Central memory CD4-positive, alpha-beta T cell (primary cell): ENCODE results near the gene TNFAIP8.
"Not testable (repeated sequence)": the region's sequence is repeated elsewhere in the genome, so short reads cannot be mapped to it uniquely, and the experiment has no call there.

Experiments used
- DNase-seq: peaks from one replicate; pipeline ENCODE4 v3.0.0; 2022

TNFAIP8 gene

DNA sequence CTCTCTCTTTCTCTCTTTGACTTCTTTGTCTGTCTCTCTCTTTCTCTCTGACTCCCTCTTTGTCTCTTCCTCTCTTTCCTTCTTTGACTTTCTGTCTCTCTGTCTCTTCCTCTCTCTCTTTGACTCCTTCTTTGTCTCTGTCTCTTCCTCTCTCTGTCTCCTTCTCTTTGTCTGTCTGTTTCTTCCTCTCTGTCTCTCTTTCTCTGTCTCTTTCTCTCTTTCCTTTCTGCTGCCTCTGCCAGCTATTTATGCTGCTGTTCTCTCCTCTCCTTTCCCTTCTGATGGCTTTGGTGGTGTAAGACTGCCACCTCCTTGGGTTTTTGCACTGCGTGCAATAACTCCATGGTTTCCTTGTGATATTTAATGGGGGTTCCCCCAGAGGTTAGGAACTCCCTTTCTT is 72.3 kb downstream of the TNFAIP8 start:
- not testable (repeated sequence) for DNase-seq

DNA sequence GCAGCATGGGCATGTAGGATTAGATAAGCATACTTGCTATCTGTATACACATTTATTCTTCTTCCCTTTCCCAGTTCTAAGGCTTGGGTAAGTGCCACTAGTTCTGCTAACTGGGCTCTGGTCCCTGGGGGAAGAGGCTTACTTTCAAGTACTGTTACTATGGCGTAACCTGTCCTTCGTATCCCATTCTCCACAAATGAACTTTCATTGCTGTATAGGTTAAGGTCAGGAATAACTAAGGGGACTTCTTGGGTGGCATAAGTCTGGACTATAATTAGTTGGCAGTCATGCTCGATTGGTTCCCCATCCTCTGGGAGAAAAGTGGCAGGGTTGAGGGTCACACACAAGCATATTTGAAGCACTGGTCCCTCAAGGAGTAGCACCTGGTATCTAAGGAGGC is 72.8 kb downstream of the TNFAIP8 start:
- DNase-seq: not testable (repeated sequence)

DNA sequence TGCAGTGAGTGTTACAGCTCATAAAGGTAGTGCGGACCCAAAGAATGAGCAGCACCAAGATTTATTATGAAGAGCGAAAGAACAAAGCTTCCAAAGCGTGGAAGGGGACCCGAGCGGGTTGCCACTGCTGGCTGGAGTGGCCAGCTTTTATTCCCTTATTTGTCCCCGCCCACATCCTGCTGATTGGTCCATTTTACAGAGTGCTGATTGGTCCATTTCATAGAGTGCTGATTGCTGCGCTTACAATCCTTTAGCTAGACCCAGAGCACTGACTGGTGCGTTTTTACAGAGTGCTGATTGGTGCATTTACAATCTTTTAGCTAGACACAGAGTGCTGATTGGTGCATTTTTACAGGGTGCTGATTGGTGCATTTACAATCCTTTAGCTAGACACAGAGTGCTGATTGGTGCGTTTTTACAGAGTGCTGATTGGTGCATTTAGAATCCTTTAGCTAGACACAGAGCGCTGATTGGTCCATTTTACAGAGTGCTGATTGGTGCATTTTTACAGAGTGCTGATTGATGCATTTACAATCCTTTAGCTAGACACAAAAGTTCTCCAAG is 76.9 kb downstream of the TNFAIP8 start:
- DNase-seq: not testable (repeated sequence)

DNA sequence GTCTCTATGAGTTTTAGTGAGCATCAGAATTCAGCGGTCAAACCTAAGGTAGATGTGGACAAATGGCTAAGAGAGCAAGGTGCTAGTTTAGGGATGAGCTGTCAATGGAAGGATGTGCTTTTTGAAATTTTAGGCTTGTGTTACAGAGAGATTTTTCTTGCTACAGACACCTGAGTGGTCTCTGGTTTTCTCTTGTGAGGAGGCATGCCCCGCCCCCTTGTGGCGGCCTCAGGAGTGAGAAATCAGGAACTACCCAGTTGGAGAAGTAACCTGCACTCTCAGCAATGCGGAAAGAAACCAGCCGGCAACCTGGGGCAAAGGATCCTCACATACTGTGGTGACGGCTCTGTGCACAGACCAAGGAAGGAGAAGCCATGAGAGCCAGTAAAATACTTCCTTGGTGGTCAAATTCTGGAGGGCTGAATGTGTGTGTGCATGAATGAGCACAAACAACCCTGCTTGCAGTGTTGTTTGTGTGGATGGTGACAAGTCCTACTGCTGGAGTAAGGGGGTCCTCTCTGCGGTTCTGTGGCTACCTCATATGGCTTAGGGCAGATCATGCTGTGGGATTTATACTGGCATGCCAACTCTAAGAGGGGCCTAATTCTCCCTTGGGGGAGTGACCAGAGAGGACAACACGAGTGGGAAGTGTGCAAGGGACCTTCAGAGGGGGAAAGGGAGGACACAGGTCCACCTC is 79.8 kb downstream of the TNFAIP8 start:
- DNase-seq: peak; percentile 59

DNA sequence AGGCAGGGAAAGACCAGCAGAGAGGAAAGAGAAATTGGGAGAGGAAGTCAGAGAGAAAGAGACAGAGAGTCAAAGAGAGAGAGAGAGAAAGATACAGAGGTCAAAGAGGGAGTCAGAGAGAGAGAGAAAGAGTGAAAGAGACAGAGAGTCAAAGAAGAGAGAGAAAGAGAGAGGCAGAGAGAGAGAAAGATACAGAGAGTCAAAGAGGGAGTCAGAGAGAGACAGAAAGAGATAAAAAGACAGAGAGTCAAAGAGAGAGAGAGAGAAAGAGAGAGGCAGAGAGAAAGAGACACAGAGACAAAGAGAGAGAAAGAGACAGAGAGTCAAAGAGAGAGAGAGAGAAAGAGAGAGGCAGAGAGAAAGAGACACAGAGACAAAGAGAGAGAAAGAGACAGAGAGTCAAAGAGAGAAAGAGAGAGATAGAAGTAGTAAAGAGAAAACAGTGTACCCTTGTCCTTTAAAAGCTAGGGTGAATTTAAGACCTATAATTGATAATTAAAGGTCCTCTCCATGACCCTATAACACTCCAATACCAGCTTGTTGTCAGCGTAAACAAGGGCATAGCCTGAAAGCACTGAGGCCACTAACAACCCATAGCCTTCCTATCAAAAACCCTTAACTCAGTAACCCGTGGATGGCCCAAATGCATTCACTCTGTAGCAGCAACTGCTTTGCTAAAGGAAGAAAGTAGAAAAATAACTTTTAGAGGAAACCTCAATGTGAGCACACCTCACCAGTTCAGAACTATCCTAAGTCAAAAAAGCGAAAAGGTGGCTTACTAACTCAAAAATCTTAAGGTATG is 82.2 kb downstream of the TNFAIP8 start:
- DNase-seq: not testable (repeated sequence)

DNA sequence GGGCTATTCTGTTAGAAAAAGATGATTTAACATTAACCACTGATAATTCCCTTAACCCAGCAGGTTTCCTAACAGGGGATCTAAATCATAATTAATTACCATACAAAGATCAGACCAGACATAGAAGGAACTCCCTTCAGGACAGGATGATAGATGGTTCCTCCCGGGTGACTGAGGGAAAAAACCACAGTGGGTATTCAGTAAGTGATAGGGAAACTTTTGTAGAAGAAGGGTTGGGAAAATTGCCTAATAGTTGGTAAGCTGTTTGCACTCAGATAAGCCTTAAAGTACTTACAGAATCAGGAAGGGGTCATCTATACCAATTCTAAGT is 82.7 kb downstream of the TNFAIP8 start:
- DNase-seq: not testable (repeated sequence)

DNA sequence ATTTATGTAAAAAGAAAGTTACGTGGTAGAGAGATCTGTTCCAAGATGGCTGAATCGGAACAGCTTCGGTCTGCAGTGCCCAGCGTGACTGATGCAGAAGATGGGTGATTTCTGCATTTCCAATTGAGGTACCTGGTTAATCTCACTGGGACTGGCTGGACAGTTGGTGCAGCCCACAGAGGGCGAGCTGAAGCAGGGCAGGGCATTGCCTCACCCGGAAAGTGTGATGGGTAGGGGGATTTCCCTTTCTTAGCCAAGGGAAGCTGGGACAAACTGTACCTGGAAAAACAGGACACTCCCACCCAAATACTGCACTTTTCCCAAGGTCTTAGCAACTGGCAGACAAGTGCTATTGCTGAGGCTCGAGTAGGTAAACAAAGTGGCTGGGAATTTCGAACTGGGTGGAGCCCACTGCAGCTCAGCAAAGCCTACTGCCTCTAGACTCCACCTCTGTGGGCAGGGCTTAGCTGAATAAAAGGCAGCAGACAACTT is 83.4 kb downstream of the TNFAIP8 start:
- DNase-seq: no peak

DNA sequence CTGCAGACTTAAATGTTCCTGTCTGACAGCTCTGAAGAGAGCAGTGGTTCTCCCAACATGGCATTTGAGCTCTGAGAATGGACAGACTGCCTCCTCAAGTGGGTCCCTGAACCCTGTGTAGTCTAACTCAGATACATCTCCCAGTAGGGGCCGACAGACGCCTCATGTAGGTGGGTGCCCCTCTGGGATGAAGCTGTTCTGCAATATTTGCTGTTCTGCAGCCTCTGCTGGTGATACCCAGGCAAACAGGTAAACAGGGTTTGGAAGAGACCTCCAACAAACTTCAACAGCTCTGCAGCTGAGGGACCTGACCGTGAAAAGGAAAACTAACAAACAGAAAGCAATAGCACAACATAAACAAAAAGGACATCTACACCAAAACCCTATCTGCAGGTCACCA is 83.8 kb downstream of the TNFAIP8 start:
- not testable (repeated sequence) for DNase-seq

DNA sequence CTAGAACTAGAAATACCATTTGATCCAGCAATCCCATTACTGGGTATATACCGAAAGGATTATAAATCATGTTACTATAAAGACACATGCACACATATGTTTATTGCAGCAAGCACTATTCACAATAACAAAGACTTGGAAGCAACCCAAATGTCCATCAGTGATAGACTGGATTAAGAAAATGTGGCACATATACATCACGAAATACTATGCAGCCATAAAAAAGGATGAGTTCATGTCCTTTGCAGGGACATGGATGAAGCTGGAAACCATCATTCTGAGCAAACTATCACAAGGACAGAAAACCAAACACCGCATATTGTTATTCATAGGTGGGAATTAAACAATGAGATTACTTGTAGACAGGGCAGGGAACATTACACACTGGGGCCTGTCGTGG is 88.8 kb downstream of the TNFAIP8 start:
- not testable (repeated sequence) for DNase-seq

DNA sequence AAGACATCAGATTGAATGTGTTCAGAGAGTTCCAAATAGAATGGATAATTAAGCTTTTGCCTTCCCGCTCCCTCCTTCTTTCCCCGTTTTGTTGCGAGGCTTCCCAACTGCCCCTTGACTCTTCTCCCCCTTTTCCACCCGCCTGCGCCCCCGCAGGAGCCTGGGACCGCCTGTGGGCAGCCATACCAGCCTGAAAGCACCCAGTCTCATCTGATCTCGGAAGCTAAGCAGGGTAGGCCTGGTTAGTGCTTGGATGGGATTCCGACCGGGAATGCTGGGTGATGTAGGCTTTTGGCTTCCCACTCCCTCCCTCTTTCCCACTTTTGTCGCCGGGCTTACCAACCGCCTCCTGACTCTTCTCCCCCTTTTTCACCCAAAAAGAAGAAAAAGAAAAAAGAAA is 89.7 kb downstream of the TNFAIP8 start:
- DNase-seq: no peak
